ENCODE results near the gene TRPM8.
"Not testable (repeated sequence)": the region's sequence is repeated elsewhere in the genome, so short reads cannot be mapped to it uniquely, and the experiment has no call there.

Gene TRPM8

GRCh38 chr2:233964581-233964980, 47.4 kb downstream of the TRPM8 start:
- no peak overlapping the region for H3K9ac ChIP-seq (ENCODE audit: low read depth, low read length)
- H3K27me3 ChIP-seq (ENCODE audit: insufficient read depth, low read length), result no peaks in the 10 kb centered on the region
- H3K27ac ChIP-seq (ENCODE audit: low read length), result no peak overlapping the region
- H3K9me3 ChIP-seq (ENCODE audit: insufficient read depth, low read depth, low read length), result no peaks in the 10 kb centered on the region
- H3K36me3 ChIP-seq (ENCODE audit: insufficient read depth, low read depth, low read length), result no peaks in the 10 kb centered on the region
- H3K4me1 ChIP-seq (ENCODE audit: insufficient read depth, low read length), result 0 out of 2 replicates have a peak, but pooled peaks cover 3% of the 10 kb centered on the region
- no peak overlapping the region for H3K4me3 ChIP-seq (ENCODE audit: low read length)

- Histone ChIP-seq H3K9ac (ENCODE audit: low read depth, low read length) (no peak overlapping the region), H3K27me3 (ENCODE audit: insufficient read depth, low read length) (no peaks in the 10 kb centered on the region), H3K36me3 (ENCODE audit: insufficient read depth, low read depth, low read length) (no peaks in the 10 kb centered on the region), H3K27ac (ENCODE audit: low read length) (no peak overlapping the region), H3K4me3 (ENCODE audit: low read length) (no peak overlapping the region), H3K9me3 (ENCODE audit: insufficient read depth, low read depth, low read length) (no peaks in the 10 kb centered on the region), H3K4me1 (ENCODE audit: insufficient read depth, low read length) (0 out of 2 replicates have a peak, but pooled peaks cover 3% of the 10 kb centered on the region)
Observed at GRCh38 chr2:233965032-233965603, 47.9 kb downstream of the TRPM8 start.

GRCh38 chr2:233965646-233966045, 48.5 kb downstream of the TRPM8 start:
- H3K36me3 ChIP-seq (ENCODE audit: insufficient read depth, low read depth, low read length); H3K4me1 ChIP-seq (ENCODE audit: insufficient read depth, low read length); H3K4me3 ChIP-seq (ENCODE audit: low read length); H3K9ac ChIP-seq (ENCODE audit: low read depth, low read length); H3K27me3 ChIP-seq (ENCODE audit: insufficient read depth, low read length); H3K27ac ChIP-seq (ENCODE audit: low read length); H3K9me3 ChIP-seq (ENCODE audit: insufficient read depth, low read depth, low read length): not testable (repeated sequence)

- no peaks in the 10 kb centered on the region for H3K27me3 ChIP-seq (ENCODE audit: insufficient read depth, low read length)
- H3K4me1 ChIP-seq (ENCODE audit: insufficient read depth, low read length), result 0 out of 2 replicates have a peak, but pooled peaks cover 3% of the 10 kb centered on the region
- no peaks in the 10 kb centered on the region for H3K9me3 ChIP-seq (ENCODE audit: insufficient read depth, low read depth, low read length)
- no peak overlapping the region for H3K27ac ChIP-seq (ENCODE audit: low read length)
- H3K9ac ChIP-seq (ENCODE audit: low read depth, low read length), result no peak overlapping the region
- no peak overlapping the region for H3K4me3 ChIP-seq (ENCODE audit: low read length)
- no peaks in the 10 kb centered on the region for H3K36me3 ChIP-seq (ENCODE audit: insufficient read depth, low read depth, low read length)
Observed at GRCh38 chr2:233966388-233966787, 49.2 kb downstream of the TRPM8 start.

- Histone ChIP-seq H3K4me1 (ENCODE audit: insufficient read depth, low read length) (0 out of 2 replicates have a peak, but pooled peaks cover 3% of the 10 kb centered on the region), H3K27ac (ENCODE audit: low read length) (no peak overlapping the region), H3K9ac (ENCODE audit: low read depth, low read length) (no peak overlapping the region), H3K36me3 (ENCODE audit: insufficient read depth, low read depth, low read length) (no peaks in the 10 kb centered on the region), H3K27me3 (ENCODE audit: insufficient read depth, low read length) (no peaks in the 10 kb centered on the region), H3K4me3 (ENCODE audit: low read length) (no peak overlapping the region), H3K9me3 (ENCODE audit: insufficient read depth, low read depth, low read length) (no peaks in the 10 kb centered on the region)
Observed at GRCh38 chr2:233967164-233967563, 50.0 kb downstream of the TRPM8 start.

- Histone ChIP-seq H3K9me3 (ENCODE audit: insufficient read depth, low read depth, low read length) (no peaks in the 10 kb centered on the region), H3K27ac (ENCODE audit: low read length) (no peak overlapping the region), H3K36me3 (ENCODE audit: insufficient read depth, low read depth, low read length) (no peaks in the 10 kb centered on the region), H3K4me3 (ENCODE audit: low read length) (no peak overlapping the region), H3K9ac (ENCODE audit: low read depth, low read length) (no peak overlapping the region), H3K27me3 (ENCODE audit: insufficient read depth, low read length) (no peaks in the 10 kb centered on the region), H3K4me1 (ENCODE audit: insufficient read depth, low read length) (peaks cover 6% of the 10 kb centered on the region; the same call in 1 of the 2 replicates)
Observed at GRCh38 chr2:233968556-233968955, 51.4 kb downstream of the TRPM8 start.

GRCh38 chr2:233972460-233972859, 55.3 kb downstream of the TRPM8 start:
- H3K36me3 ChIP-seq (ENCODE audit: insufficient read depth, low read depth, low read length); H3K27me3 ChIP-seq (ENCODE audit: insufficient read depth, low read length); H3K9me3 ChIP-seq (ENCODE audit: insufficient read depth, low read depth, low read length); H3K4me3 ChIP-seq (ENCODE audit: low read length); H3K9ac ChIP-seq (ENCODE audit: low read depth, low read length); H3K27ac ChIP-seq (ENCODE audit: low read length): not testable (repeated sequence)
- peaks cover 12% of the 10 kb centered on the region for H3K4me1 ChIP-seq (ENCODE audit: insufficient read depth, low read length)

- H3K36me3 ChIP-seq (ENCODE audit: insufficient read depth, low read depth, low read length), result no peaks in the 10 kb centered on the region
- no peak overlapping the region for H3K4me3 ChIP-seq (ENCODE audit: low read length)
- no peak overlapping the region for H3K9ac ChIP-seq (ENCODE audit: low read depth, low read length)
- H3K27ac ChIP-seq (ENCODE audit: low read length), result no peak overlapping the region
- no peaks in the 10 kb centered on the region for H3K27me3 ChIP-seq (ENCODE audit: insufficient read depth, low read length)
- peaks cover 12% of the 10 kb centered on the region for H3K4me1 ChIP-seq (ENCODE audit: insufficient read depth, low read length)
- H3K9me3 ChIP-seq (ENCODE audit: insufficient read depth, low read depth, low read length), result no peaks in the 10 kb centered on the region
Observed at GRCh38 chr2:233972941-233973575, 55.9 kb downstream of the TRPM8 start.

GRCh38 chr2:233973786-233974185, 56.6 kb downstream of the TRPM8 start:
- Histone ChIP-seq H3K4me1 (ENCODE audit: insufficient read depth, low read length) (peaks cover 12% of the 10 kb centered on the region), H3K36me3 (ENCODE audit: insufficient read depth, low read depth, low read length) (no peaks in the 10 kb centered on the region), H3K9ac (ENCODE audit: low read depth, low read length) (no peak overlapping the region), H3K27ac (ENCODE audit: low read length) (no peak overlapping the region), H3K9me3 (ENCODE audit: insufficient read depth, low read depth, low read length) (no peaks in the 10 kb centered on the region), H3K4me3 (ENCODE audit: low read length) (no peak overlapping the region), H3K27me3 (ENCODE audit: insufficient read depth, low read length) (no peaks in the 10 kb centered on the region)

- no peaks in the 10 kb centered on the region for H3K27me3 ChIP-seq (ENCODE audit: insufficient read depth, low read length)
- H3K27ac ChIP-seq (ENCODE audit: low read length), result no peak overlapping the region
- no peaks in the 10 kb centered on the region for H3K9me3 ChIP-seq (ENCODE audit: insufficient read depth, low read depth, low read length)
- H3K9ac ChIP-seq (ENCODE audit: low read depth, low read length), result no peak overlapping the region
- H3K4me3 ChIP-seq (ENCODE audit: low read length), result no peak overlapping the region
- H3K4me1 ChIP-seq (ENCODE audit: insufficient read depth, low read length), result peaks cover 12% of the 10 kb centered on the region
- no peaks in the 10 kb centered on the region for H3K36me3 ChIP-seq (ENCODE audit: insufficient read depth, low read depth, low read length)
Observed at GRCh38 chr2:233974530-233975071, 57.4 kb downstream of the TRPM8 start.

GRCh38 chr2:233976087-233976486, 58.9 kb downstream of the TRPM8 start:
- Histone ChIP-seq H3K4me3 (ENCODE audit: low read length) (no peak overlapping the region), H3K9ac (ENCODE audit: low read depth, low read length) (no peak overlapping the region), H3K27me3 (ENCODE audit: insufficient read depth, low read length) (no peaks in the 10 kb centered on the region), H3K4me1 (ENCODE audit: insufficient read depth, low read length) (peaks cover 12% of the 10 kb centered on the region), H3K9me3 (ENCODE audit: insufficient read depth, low read depth, low read length) (no peaks in the 10 kb centered on the region), H3K36me3 (ENCODE audit: insufficient read depth, low read depth, low read length) (no peaks in the 10 kb centered on the region), H3K27ac (ENCODE audit: low read length) (no peak overlapping the region)

- no peak overlapping the region for H3K9ac ChIP-seq (ENCODE audit: low read depth, low read length)
- no peaks in the 10 kb centered on the region for H3K9me3 ChIP-seq (ENCODE audit: insufficient read depth, low read depth, low read length)
- H3K4me1 ChIP-seq (ENCODE audit: insufficient read depth, low read length), result peaks cover 12% of the 10 kb centered on the region
- H3K36me3 ChIP-seq (ENCODE audit: insufficient read depth, low read depth, low read length), result no peaks in the 10 kb centered on the region
- H3K27me3 ChIP-seq (ENCODE audit: insufficient read depth, low read length), result no peaks in the 10 kb centered on the region
- H3K27ac ChIP-seq (ENCODE audit: low read length), result no peak overlapping the region
- no peak overlapping the region for H3K4me3 ChIP-seq (ENCODE audit: low read length)
Observed at GRCh38 chr2:233976690-233977294, 59.6 kb downstream of the TRPM8 start.
